ENCODE results near the gene C9orf72. TPM values are rescaled to one million over a fixed set of nuclear protein-coding genes. Genes with fewer than 3 reads are reported as not detected.

The C9orf72 gene
- total and polyA plus RNA-seq, 2 experiments from 2014 or later, result 11.6 to 27.8 TPM

DNA sequence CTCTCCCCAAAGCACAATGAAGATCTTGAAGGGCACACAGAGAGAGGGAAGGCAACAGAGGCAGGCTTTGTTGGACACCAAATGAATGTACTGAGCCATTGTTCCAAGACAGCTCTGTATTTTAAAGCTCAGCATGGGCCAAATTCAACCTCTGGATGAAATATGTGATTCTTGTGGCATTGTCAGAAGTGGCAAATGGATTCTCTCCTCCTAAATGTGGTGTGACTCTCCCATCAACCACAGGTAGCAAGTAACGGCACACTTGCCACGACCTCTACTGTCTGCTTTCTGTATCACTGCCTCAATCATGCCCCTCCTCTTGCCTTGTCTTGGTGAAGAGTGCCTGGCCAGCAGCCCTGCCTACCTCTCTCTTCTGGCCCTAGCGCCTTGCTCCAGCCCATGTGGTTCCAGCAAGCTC lies 37.6 kb downstream of the C9orf72 start:
- no peak overlapping the region for H3K27ac Mint-ChIP-seq
- ATAC-seq (peak; percentile 98), DNase-seq (ENCODE audit: low spot score) (peak; percentile 82)
- no peaks in the 10 kb centered on the region; the same call in 1 of the 2 replicates for H4K20me1 ChIP-seq (replicated peaks; ENCODE audit: insufficient read depth)
- TF ChIP-seq, protein P1, sequence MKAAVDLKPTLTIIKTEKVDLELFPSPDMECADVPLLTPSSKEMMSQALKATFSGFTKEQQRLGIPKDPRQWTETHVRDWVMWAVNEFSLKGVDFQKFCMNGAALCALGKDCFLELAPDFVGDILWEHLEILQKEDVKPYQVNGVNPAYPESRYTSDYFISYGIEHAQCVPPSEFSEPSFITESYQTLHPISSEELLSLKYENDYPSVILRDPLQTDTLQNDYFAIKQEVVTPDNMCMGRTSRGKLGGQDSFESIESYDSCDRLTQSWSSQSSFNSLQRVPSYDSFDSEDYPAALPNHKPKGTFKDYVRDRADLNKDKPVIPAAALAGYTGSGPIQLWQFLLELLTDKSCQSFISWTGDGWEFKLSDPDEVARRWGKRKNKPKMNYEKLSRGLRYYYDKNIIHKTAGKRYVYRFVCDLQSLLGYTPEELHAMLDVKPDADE (IDR thresholded peaks at IDR 0.05), result no peak
- no peak for TF ChIP-seq CREB1 (CRISPR knock-in tag; IDR thresholded peaks at IDR 0.05; ENCODE audit: low read depth)
- TF ChIP-seq, protein P2, sequence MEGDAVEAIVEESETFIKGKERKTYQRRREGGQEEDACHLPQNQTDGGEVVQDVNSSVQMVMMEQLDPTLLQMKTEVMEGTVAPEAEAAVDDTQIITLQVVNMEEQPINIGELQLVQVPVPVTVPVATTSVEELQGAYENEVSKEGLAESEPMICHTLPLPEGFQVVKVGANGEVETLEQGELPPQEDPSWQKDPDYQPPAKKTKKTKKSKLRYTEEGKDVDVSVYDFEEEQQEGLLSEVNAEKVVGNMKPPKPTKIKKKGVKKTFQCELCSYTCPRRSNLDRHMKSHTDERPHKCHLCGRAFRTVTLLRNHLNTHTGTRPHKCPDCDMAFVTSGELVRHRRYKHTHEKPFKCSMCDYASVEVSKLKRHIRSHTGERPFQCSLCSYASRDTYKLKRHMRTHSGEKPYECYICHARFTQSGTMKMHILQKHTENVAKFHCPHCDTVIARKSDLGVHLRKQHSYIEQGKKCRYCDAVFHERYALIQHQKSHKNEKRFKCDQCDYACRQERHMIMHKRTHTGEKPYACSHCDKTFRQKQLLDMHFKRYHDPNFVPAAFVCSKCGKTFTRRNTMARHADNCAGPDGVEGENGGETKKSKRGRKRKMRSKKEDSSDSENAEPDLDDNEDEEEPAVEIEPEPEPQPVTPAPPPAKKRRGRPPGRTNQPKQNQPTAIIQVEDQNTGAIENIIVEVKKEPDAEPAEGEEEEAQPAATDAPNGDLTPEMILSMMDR (conservative IDR thresholded peaks at IDR 0.05; ENCODE audit: low read depth in 2 of 2), result peak; percentile 59 to 85
- no peaks in the 10 kb centered on the region for H3K79me2 ChIP-seq (replicated peaks; ENCODE audit: insufficient read depth)
- H3K4me1 Mint-ChIP-seq, result peaks cover 34% of the 10 kb centered on the region
- peaks cover 10% of the 10 kb centered on the region; the same call in 1 of the 2 replicates for H3K4me1 ChIP-seq (ENCODE audit: insufficient read depth)
- no peaks in the 10 kb centered on the region for H3K36me3 ChIP-seq (ENCODE audit: insufficient read depth)
- no peak overlapping the region for H3K4me2 ChIP-seq
- no peaks in the 10 kb centered on the region for H3K9me2 ChIP-seq (ENCODE audit: insufficient read depth)
- no peaks in the 10 kb centered on the region for H3K27me3 ChIP-seq (ENCODE audit: insufficient read depth)
- no peaks in the 10 kb centered on the region for H3K36me3 Mint-ChIP-seq (ENCODE audit: low read depth)
- H3K9me3 Mint-ChIP-seq, result no peaks in the 10 kb centered on the region
- no peak overlapping the region for H2AFZ ChIP-seq
- H3K27me3 Mint-ChIP-seq (ENCODE audit: insufficient read depth, low read depth, poor library complexity), result peaks cover 7% of the 10 kb centered on the region
- no peaks in the 10 kb centered on the region for H3F3A ChIP-seq (replicated peaks; ENCODE audit: low read depth)
- H3K27ac ChIP-seq (ENCODE audit: low read depth), result no peak overlapping the region
- no peak overlapping the region for H3K4me3 ChIP-seq
- H3K4me3 Mint-ChIP-seq, result no peak overlapping the region

DNA sequence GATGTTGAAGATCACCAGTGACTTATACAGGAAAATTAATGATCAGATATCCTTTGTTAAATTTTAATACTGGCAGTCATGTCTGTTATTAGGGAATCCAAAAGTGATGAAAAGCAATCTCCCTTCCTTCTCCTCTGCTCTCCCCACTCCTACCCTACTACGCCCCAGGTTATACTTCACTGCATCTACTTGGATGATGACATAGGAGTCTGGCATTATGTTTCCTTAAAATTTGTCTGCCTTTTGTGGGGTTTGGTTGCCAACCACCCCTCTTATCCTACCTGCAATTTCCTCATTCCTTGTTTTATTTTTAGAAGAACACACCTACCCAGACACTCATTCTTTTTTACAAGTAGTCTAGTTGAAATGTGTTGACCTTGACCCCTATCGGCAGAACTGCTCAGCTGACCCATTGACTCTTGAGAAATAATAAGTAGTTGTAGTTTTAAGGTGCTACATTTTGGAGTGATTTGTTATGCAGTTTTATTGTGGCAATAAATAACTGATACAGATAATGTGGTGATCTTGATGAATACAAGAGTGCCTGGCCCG lies 38.5 kb downstream of the C9orf72 start:
- Histone ChIP-seq H3K4me3 (no peak overlapping the region), H3K79me2 (replicated peaks; ENCODE audit: insufficient read depth) (no peaks in the 10 kb centered on the region), H3K4me2 (no peak overlapping the region), H2AFZ (no peak overlapping the region), H3K9me2 (ENCODE audit: insufficient read depth) (no peaks in the 10 kb centered on the region), H3K27me3 (ENCODE audit: insufficient read depth) (no peaks in the 10 kb centered on the region), H4K20me1 (replicated peaks; ENCODE audit: insufficient read depth) (no peaks in the 10 kb centered on the region), H3K4me1 (ENCODE audit: insufficient read depth) (peaks cover 14% of the 10 kb centered on the region; the same call in 1 of the 2 replicates), H3K27ac (ENCODE audit: low read depth) (no peak overlapping the region), H3K36me3 (ENCODE audit: insufficient read depth) (no peaks in the 10 kb centered on the region), H3F3A (replicated peaks; ENCODE audit: low read depth) (no peaks in the 10 kb centered on the region)
- no peak overlapping the region for H3K4me3 Mint-ChIP-seq
- peaks cover 8% of the 10 kb centered on the region for H3K27me3 Mint-ChIP-seq (ENCODE audit: insufficient read depth, low read depth, poor library complexity)
- DNase-seq (ENCODE audit: low spot score) (no peak), ATAC-seq (no peak)
- H3K9me3 Mint-ChIP-seq, result no peaks in the 10 kb centered on the region
- H3K27ac Mint-ChIP-seq, result no peak overlapping the region
- peaks cover 33% of the 10 kb centered on the region for H3K4me1 Mint-ChIP-seq
- no peaks in the 10 kb centered on the region for H3K36me3 Mint-ChIP-seq (ENCODE audit: low read depth)
- TF ChIP-seq ZNF462 (CRISPR knock-in tag; IDR thresholded peaks at IDR 0.05) (no peak), ZNF114 (CRISPR knock-in tag; IDR thresholded peaks at IDR 0.05) (no peak), STAT1 (IDR thresholded peaks at IDR 0.05; ENCODE audit: unreplicated experiment) (no peak), POLR2AphosphoS5 (IDR thresholded peaks at IDR 0.05; ENCODE audit: low read depth) (no peak)
- TF ChIP-seq, protein P3, sequence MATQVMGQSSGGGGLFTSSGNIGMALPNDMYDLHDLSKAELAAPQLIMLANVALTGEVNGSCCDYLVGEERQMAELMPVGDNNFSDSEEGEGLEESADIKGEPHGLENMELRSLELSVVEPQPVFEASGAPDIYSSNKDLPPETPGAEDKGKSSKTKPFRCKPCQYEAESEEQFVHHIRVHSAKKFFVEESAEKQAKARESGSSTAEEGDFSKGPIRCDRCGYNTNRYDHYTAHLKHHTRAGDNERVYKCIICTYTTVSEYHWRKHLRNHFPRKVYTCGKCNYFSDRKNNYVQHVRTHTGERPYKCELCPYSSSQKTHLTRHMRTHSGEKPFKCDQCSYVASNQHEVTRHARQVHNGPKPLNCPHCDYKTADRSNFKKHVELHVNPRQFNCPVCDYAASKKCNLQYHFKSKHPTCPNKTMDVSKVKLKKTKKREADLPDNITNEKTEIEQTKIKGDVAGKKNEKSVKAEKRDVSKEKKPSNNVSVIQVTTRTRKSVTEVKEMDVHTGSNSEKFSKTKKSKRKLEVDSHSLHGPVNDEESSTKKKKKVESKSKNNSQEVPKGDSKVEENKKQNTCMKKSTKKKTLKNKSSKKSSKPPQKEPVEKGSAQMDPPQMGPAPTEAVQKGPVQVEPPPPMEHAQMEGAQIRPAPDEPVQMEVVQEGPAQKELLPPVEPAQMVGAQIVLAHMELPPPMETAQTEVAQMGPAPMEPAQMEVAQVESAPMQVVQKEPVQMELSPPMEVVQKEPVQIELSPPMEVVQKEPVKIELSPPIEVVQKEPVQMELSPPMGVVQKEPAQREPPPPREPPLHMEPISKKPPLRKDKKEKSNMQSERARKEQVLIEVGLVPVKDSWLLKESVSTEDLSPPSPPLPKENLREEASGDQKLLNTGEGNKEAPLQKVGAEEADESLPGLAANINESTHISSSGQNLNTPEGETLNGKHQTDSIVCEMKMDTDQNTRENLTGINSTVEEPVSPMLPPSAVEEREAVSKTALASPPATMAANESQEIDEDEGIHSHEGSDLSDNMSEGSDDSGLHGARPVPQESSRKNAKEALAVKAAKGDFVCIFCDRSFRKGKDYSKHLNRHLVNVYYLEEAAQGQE (IDR thresholded peaks at IDR 0.05; ENCODE audit: unreplicated experiment), result no peak
